ENCODE measurements around the gene XPOT.
"Not testable (repeated sequence)": the region's sequence is repeated elsewhere in the genome, so short reads cannot be mapped to it uniquely, and the experiment has no call there.

The XPOT gene

GRCh38 chr12:64403707-64404469 lies at the start of gene XPOT:
TSS of gene XPOT (plus strand) at chr12:64404392. CDS start at chr12:64410036, 5,644 bp downstream.
- peak within 1 kb of the TSS; percentile 98 for H3K27ac ChIP-seq
- TF ChIP-seq CTCF (IDR thresholded peaks at IDR 0.05): no peak
- no peak for TF ChIP-seq ZFX (IDR thresholded peaks at IDR 0.05; ENCODE audit: borderline replicate concordance)

GRCh38 chr12:64356209-64356608 lies 48.0 kb upstream of the XPOT start:
- H3K27ac ChIP-seq: not testable (repeated sequence)

GRCh38 chr12:64361173-64361572 lies 43.0 kb upstream of the XPOT start:
- not testable (repeated sequence) for H3K27ac ChIP-seq

- H3K27ac ChIP-seq: no peak overlapping the region
- TF ChIP-seq CTCF (IDR thresholded peaks at IDR 0.05) (no peak), ZFX (IDR thresholded peaks at IDR 0.05; ENCODE audit: borderline replicate concordance) (no peak)
These were observed 41.4 kb upstream of the XPOT start for GRCh38 chr12:64362721-64363305.

- H3K27ac ChIP-seq: no peak overlapping the region
- TF ChIP-seq ZFX (IDR thresholded peaks at IDR 0.05; ENCODE audit: borderline replicate concordance): no peak
- no peak for TF ChIP-seq CTCF (IDR thresholded peaks at IDR 0.05)
These were observed 20.5 kb upstream of the XPOT start for GRCh38 chr12:64383675-64384074.

GRCh38 chr12:64385019-64385418 lies 19.2 kb upstream of the XPOT start:
- TF ChIP-seq CTCF (IDR thresholded peaks at IDR 0.05): no peak
- TF ChIP-seq ZFX (IDR thresholded peaks at IDR 0.05; ENCODE audit: borderline replicate concordance): no peak
- H3K27ac ChIP-seq: no peak overlapping the region

GRCh38 chr12:64385468-64385867 lies 18.7 kb upstream of the XPOT start:
- no peak overlapping the region for H3K27ac ChIP-seq
- TF ChIP-seq ZFX (IDR thresholded peaks at IDR 0.05; ENCODE audit: borderline replicate concordance) (no peak), CTCF (IDR thresholded peaks at IDR 0.05) (no peak)

- H3K27ac ChIP-seq: no peak overlapping the region; the same call in 1 of the 2 replicates
- TF ChIP-seq ZFX (IDR thresholded peaks at IDR 0.05; ENCODE audit: borderline replicate concordance): no peak
- no peak for TF ChIP-seq CTCF (IDR thresholded peaks at IDR 0.05)
These were observed 16.9 kb upstream of the XPOT start for GRCh38 chr12:64387197-64387816.
